ENCODE measurements around the gene PLPP4. TPM values are rescaled to one million over a fixed set of nuclear protein-coding genes. Genes with fewer than 3 reads are reported as not detected.

Gene PLPP4
- total RNA-seq (2021) (not detected in 2 replicates), Bru-seq, nascent RNA (percentile 1 among the genes with signal in this experiment), BruChase-seq, experiment 1, labeled RNA remaining after a 2-hour chase (not detected), BruChase-seq, experiment 2, labeled RNA remaining after a 6-hour chase (not detected)
- long read RNA-seq = 0 reads

DNA sequence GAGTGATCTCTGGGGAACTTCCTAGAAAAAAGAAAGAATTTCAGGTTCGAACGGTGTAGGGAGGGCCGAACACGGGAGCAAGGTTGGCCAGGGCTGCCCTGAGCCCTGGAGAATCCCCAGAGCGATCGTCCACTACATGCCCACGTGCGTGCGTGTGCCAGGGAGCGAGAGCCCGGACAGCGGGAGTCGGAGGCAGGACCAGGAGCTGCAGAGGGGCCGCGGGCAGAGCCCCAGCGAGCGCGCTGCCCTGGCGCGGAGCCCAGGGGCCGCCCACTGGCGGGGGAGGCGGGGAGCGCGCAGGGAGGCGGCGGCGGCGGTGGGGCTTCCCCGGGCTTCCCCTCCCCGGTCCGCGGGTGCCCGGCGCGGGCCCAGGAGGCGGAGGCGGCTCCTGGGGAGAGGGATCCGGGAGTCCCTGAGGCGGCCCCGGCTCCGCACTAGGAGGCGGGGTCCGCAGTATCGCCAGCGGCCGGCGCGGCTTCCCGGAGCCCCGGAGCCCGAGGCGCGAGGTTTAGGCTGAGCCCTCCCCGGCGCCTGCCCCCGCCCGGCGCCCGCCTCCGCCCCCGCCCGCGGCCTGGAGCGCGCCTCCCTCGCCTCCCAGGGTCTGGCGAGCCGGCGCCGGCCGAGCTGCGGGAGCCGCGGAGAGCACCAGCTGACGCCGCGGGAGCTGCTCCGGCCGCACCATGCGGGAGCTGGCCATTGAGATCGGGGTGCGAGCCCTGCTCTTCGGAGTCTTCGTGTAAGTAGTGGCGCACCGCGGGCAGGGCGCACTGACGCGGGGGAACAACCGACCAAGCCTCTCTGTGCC, at the start of gene PLPP4:
PLPP4 (plus strand) TSS at position 602 of the 805 bp plus-strand sequence; CDS start at position 681, 79 bp downstream.
- ChIA-PET CTCF (no interaction called here), POLR2A (ENCODE audit: low non-redundant PET) (no interaction called here)
- Histone ChIP-seq H3K4me3 (ENCODE audit: low read depth, low read length, poor library complexity, severe bottlenecking) (peak within 1 kb of the TSS; percentile 31), H3K4me1 (ENCODE audit: insufficient read depth, low read length, poor library complexity, severe bottlenecking) (peaks cover 4% of the 10 kb centered on the region), H3K27me3 (replicated peaks; ENCODE audit: insufficient read depth, low read depth, low read length, poor library complexity) (peaks cover 56% of the 10 kb centered on the region), H3K27ac (ENCODE audit: low read depth, low read length, poor library complexity, severe bottlenecking) (no peak within 1 kb of the TSS), H3K9me3 (ENCODE audit: low read depth, low read length, poor library complexity, severe bottlenecking) (no peaks in the 10 kb centered on the region), H3K36me3 (ENCODE audit: insufficient read depth, low read length, poor library complexity, severe bottlenecking) (no peaks in the 10 kb centered on the region)
- TF ChIP-seq, protein P1, sequence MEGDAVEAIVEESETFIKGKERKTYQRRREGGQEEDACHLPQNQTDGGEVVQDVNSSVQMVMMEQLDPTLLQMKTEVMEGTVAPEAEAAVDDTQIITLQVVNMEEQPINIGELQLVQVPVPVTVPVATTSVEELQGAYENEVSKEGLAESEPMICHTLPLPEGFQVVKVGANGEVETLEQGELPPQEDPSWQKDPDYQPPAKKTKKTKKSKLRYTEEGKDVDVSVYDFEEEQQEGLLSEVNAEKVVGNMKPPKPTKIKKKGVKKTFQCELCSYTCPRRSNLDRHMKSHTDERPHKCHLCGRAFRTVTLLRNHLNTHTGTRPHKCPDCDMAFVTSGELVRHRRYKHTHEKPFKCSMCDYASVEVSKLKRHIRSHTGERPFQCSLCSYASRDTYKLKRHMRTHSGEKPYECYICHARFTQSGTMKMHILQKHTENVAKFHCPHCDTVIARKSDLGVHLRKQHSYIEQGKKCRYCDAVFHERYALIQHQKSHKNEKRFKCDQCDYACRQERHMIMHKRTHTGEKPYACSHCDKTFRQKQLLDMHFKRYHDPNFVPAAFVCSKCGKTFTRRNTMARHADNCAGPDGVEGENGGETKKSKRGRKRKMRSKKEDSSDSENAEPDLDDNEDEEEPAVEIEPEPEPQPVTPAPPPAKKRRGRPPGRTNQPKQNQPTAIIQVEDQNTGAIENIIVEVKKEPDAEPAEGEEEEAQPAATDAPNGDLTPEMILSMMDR (conservative IDR thresholded peaks at IDR 0.05; ENCODE audit: low read depth, low read length) = no peak
- peak; percentile 76 for TF ChIP-seq EZH2 (IDR thresholded peaks at IDR 0.05; ENCODE audit: borderline replicate concordance, low read depth, low read length, poor library complexity, severe bottlenecking)
- peak; percentile 45 for DNase-seq (ENCODE audit: low spot score)
- BruUV-seq (replicated peaks) = no TSS peak
- intact Hi-C loops (cut with micrococcal nuclease; ENCODE audit: unreplicated experiment) = no loop called here

DNA sequence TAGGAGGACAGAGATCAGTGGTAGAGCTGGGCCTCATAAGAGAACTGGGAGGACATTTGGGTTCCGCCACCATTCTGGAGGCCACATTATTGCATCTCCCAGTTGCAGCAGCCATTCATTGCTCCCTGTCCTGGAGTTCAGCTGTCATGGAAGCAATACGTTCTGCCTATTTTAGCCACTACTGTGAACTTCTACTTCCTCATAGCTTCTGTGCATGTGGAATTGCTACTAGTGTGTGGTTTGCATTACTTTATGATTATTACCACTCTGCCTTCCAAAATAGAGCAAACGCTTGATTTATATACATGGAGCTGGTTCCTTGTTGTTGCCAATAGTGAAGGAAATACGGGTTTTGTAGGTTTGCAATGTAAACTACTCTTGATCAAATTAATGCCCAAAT, 47.2 kb upstream of the PLPP4 start:
- intact Hi-C loops (cut with micrococcal nuclease; ENCODE audit: unreplicated experiment) = no loop called here
- Histone ChIP-seq H3K4me1 (ENCODE audit: insufficient read depth, low read length, poor library complexity, severe bottlenecking) (no peaks in the 10 kb centered on the region), H3K27ac (ENCODE audit: low read depth, low read length, poor library complexity, severe bottlenecking) (no peak overlapping the region), H3K4me3 (ENCODE audit: low read depth, low read length, poor library complexity, severe bottlenecking) (no peak overlapping the region), H3K36me3 (ENCODE audit: insufficient read depth, low read length, poor library complexity, severe bottlenecking) (no peaks in the 10 kb centered on the region), H3K9me3 (ENCODE audit: low read depth, low read length, poor library complexity, severe bottlenecking) (no peaks in the 10 kb centered on the region), H3K27me3 (replicated peaks; ENCODE audit: insufficient read depth, low read depth, low read length, poor library complexity) (no peaks in the 10 kb centered on the region)
- no peak for DNase-seq (ENCODE audit: low spot score)
- POLR2A ChIA-PET (ENCODE audit: low non-redundant PET) = no interaction called here
- CTCF ChIA-PET = no interaction called here
- TF ChIP-seq, protein P1 (conservative IDR thresholded peaks at IDR 0.05; ENCODE audit: low read depth, low read length) = no peak
- TF ChIP-seq EZH2 (IDR thresholded peaks at IDR 0.05; ENCODE audit: borderline replicate concordance, low read depth, low read length, poor library complexity, severe bottlenecking) = no peak
- BruUV-seq (replicated peaks) = no TSS peak

DNA sequence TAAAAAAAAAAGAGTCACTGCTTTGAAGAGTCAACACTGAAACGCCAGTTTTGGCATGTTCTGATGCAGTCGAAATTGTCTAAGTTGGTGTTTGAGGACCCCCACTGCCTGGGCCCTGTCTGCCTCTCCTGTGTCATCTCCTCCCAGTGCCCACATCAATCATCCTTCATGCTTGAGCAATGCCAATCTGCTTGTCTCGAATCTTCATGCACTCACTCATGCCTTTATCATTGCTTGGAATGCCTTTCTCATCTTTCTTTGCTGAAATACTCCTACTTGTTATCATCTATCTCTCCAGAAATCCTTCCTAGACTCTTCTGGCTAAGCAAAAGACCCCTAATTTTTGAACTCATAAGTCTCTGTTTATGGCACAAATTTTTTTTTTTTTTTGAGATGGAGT, 42.1 kb upstream of the PLPP4 start:
- intact Hi-C loops (cut with micrococcal nuclease; ENCODE audit: unreplicated experiment) = no loop called here
- no peaks in the 10 kb centered on the region for H3K4me1 ChIP-seq (ENCODE audit: insufficient read depth, low read length, poor library complexity, severe bottlenecking)
- peaks cover 26% of the 10 kb centered on the region for H3K27me3 ChIP-seq (replicated peaks; ENCODE audit: insufficient read depth, low read depth, low read length, poor library complexity)
- BruUV-seq (replicated peaks) = no TSS peak
- POLR2A ChIA-PET (ENCODE audit: low non-redundant PET) = no interaction called here
- H3K36me3 ChIP-seq (ENCODE audit: insufficient read depth, low read length, poor library complexity, severe bottlenecking) = no peaks in the 10 kb centered on the region
- TF ChIP-seq, protein P1 (conservative IDR thresholded peaks at IDR 0.05; ENCODE audit: low read depth, low read length) = no peak
- no peak for TF ChIP-seq EZH2 (IDR thresholded peaks at IDR 0.05; ENCODE audit: borderline replicate concordance, low read depth, low read length, poor library complexity, severe bottlenecking)
- no peak for DNase-seq (ENCODE audit: low spot score)
- CTCF ChIA-PET = no interaction called here
- no peak overlapping the region for H3K27ac ChIP-seq (ENCODE audit: low read depth, low read length, poor library complexity, severe bottlenecking)
- H3K9me3 ChIP-seq (ENCODE audit: low read depth, low read length, poor library complexity, severe bottlenecking) = no peaks in the 10 kb centered on the region
- H3K4me3 ChIP-seq (ENCODE audit: low read depth, low read length, poor library complexity, severe bottlenecking) = no peak overlapping the region
